Measurements from ENCODE around the gene SLC41A3.

GRCh38 chr3:126121074-126121473 lies 37.1 kb upstream of the SLC41A3 start:
- no peak for TF ChIP-seq CTCF (IDR thresholded peaks at IDR 0.05)
- TF ChIP-seq POLR2A (IDR thresholded peaks at IDR 0.05): no peak

Data from suprapubic skin (tissue), 3 donors.